ENCODE measurements around the gene FCRL6. TPM values are rescaled to one million over a fixed set of nuclear protein-coding genes. Genes with fewer than 3 reads are reported as not detected.
A peak's percentile ranks its signal among the peaks of the same experiment; 100 is the strongest.

The FCRL6 gene
- total and polyA plus RNA-seq, 2 of the 13 experiments (the other 11 are each of a cell fraction or from before 2014, with no cell fraction given), result not detected

- TF ChIP-seq DDIT3 (CRISPR knock-in tag; IDR thresholded peaks at IDR 0.05), result no peak
- no peak for TF ChIP-seq RBM39 (IDR thresholded peaks at IDR 0.05; ENCODE audit: low read depth, low read length, poor library complexity, severe bottlenecking)
- TF ChIP-seq MED13 (CRISPR knock-in tag; IDR thresholded peaks at IDR 0.05), result no peak
Observed at GRCh38 chr1:159832309-159832708, 30.1 kb downstream of the FCRL6 start (continued).

- no peak overlapping the region for H3K4me3 ChIP-seq (replicated peaks in 1 of 3; ENCODE audit: insufficient read depth in 1 of 3, low read depth in 2 of 3, low read length in 3 of 3)
- no peak for FAIRE-seq
- no peaks in the 10 kb centered on the region for H3K4me1 ChIP-seq (ENCODE audit: insufficient read depth, low read length)
- CTCF ChIA-PET (ENCODE audit: low intra/inter-chr PET ratio, low total read pairs), result no interaction called here
- DNase-seq (ENCODE audit: low spot score), result no peak
- H3K4me2 ChIP-seq (ENCODE audit: low read depth, low read length), result no peak overlapping the region
- H3K79me2 ChIP-seq (ENCODE audit: insufficient read depth, low read length), result no peaks in the 10 kb centered on the region
- in situ Hi-C loops (cut with HindIII; ENCODE audit: extremely low pct_ligation_motif_present, low pct_unique_long_range_greater_than_20kb), result no loop called here
- BruUV-seq (replicated peaks), result no TSS peak
- TF ChIP-seq ZSCAN12 (CRISPR knock-in tag; IDR thresholded peaks at IDR 0.05), result no peak
- peak; percentile 26 for TF ChIP-seq MNT (IDR thresholded peaks at IDR 0.05)
- TF ChIP-seq PTBP1 (IDR thresholded peaks at IDR 0.05; ENCODE audit: low read depth, low read length, poor library complexity, severe bottlenecking), result no peak
- no peak for TF ChIP-seq TRAFD1 (CRISPR knock-in tag; IDR thresholded peaks at IDR 0.05; ENCODE audit: borderline replicate concordance)
- no peak for TF ChIP-seq MXI1 (IDR thresholded peaks at IDR 0.05; ENCODE audit: borderline replicate concordance, low read depth, low read length)
- TF ChIP-seq ZNF441 (CRISPR knock-in tag; IDR thresholded peaks at IDR 0.05; ENCODE audit: borderline replicate concordance), result no peak
- no peak for TF ChIP-seq ZKSCAN8 (CRISPR knock-in tag; IDR thresholded peaks at IDR 0.05; ENCODE audit: borderline replicate concordance)
- TF ChIP-seq ZSCAN5A (CRISPR knock-in tag; IDR thresholded peaks at IDR 0.05; ENCODE audit: borderline replicate concordance), result no peak
- H3K27me3 ChIP-seq (ENCODE audit: control insufficient read depth in 1 of 2, insufficient read depth in 2 of 2, low read length in 2 of 2), result peaks cover 0 to 2% of the 10 kb centered on the region in 2 experiments; a peak in 2 of 5 replicates
- no peaks in the 10 kb centered on the region for H3K9me3 ChIP-seq (ENCODE audit: low read length)
- H3K27ac ChIP-seq (ENCODE audit: extremely low read length, insufficient read depth, low read length), result no peak overlapping the region
- WGBS (ENCODE audit: low lambda C conversion rate), result no CpG with 5 or more reads among the region's 3 CpGs
- H3K9ac ChIP-seq (ENCODE audit: insufficient read depth, low read depth, low read length), result no peak overlapping the region
- POLR2A ChIA-PET, result no interaction called here
- no peaks in the 10 kb centered on the region for H4K20me1 ChIP-seq (ENCODE audit: insufficient read depth, low read length)
- no peaks in the 10 kb centered on the region for H3K36me3 ChIP-seq (replicated peaks in 1 of 2; ENCODE audit: control insufficient read depth in 1 of 2, insufficient read depth in 2 of 2, low read length in 2 of 2)
- ATAC-seq, result no peak
- intact Hi-C loops (cut with micrococcal nuclease; ENCODE audit: unreplicated experiment), result no loop called here
- no peak overlapping the region for H2AFZ ChIP-seq (ENCODE audit: low read length)
Observed at GRCh38 chr1:159835356-159835755, 33.2 kb downstream of the FCRL6 start.

Measured in HepG2 (cell line).